Neural cell (in vitro differentiated cells): Measurements from ENCODE around the gene CACNA2D4.

ENCODE experiments used
- EP300 ChIP-seq: fragments of 450-650 bp; conservative IDR thresholded peaks from 2 replicates; pipeline ENCODE4 v1.6.1; 2014; ENCODE audit warnings: antibody characterized with exemption, mild to moderate bottlenecking, moderate library complexity; ENCODE audit not compliant: poor library complexity, severe bottlenecking
- EZH2 ChIP-seq: fragments of 200-600, 300-800 bp; shearing (Covaris generic), sonication (generic); IDR thresholded peaks from 2 replicates; pipeline ENCODE4 v1.6.1; 2014; ENCODE audit warnings: antibody characterized with exemption, low read length, borderline replicate concordance, mild to moderate bottlenecking; ENCODE audit not compliant: insufficient read depth, poor library complexity, severe bottlenecking
- MXI1 ChIP-seq: fragments of 450-650 bp; conservative IDR thresholded peaks from 2 replicates; pipeline ENCODE4 v1.6.1; 2014; ENCODE audit warnings: antibody characterized with exemption, mild to moderate bottlenecking; ENCODE audit not compliant: poor library complexity, severe bottlenecking
- POLR2AphosphoS5 ChIP-seq: IDR thresholded peaks from 2 replicates; pipeline ENCODE4 v1.6.1; 2012
- RAD21 ChIP-seq: fragments of 450-650 bp; conservative IDR thresholded peaks from 2 replicates; pipeline ENCODE4 v1.6.1; 2014; ENCODE audit warnings: antibody characterized with exemption, mild to moderate bottlenecking, moderate library complexity
- TAF1 ChIP-seq: IDR thresholded peaks from 2 replicates; pipeline ENCODE4 v1.6.1; 2012; ENCODE audit warnings: low read depth
- TF ChIP-seq, protein P1 (sequence below): fragments of 450-650 bp; IDR thresholded peaks from 2 replicates; pipeline ENCODE4 v1.5.1; 2014; ENCODE audit warnings: antibody characterized with exemption, mild to moderate bottlenecking, moderate library complexity; ENCODE audit not compliant: poor library complexity, severe bottlenecking

DNA sequence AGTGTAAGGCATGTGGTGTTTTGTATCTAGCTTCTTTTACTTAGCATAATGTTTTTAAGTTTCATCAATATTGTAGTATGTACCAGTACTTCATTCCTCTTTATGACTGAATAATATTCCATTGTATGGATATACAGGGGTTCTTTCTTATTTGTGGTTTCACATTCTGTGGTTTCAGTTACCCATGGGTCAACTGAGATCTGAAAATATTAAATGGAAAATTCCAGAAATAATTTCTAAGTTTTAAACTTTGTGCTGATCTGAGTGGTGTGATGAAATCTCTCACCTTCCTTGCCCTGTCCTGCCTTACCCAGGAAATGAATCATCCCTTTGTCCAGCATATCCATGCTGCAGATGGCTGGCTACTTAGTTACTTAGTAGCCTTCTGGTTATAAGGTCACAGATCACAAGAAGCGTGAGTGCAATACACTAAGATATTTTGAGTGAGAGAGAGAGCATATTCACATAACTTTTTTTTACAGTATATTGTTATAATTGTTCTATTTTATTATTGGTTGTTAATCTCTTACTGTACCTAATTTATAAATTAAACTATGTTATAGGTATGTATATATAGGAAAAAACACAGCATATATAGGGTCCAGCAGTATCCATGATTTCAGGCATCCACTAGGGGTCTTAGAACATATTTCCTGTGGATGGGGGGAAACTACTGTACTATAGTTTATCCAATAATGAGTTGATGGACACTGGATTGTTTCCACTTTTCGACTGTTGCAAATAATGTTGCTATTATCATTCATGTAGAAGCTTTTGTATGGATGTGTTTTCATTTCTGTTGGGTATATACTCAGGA, 157.7 kb downstream of the CACNA2D4 start:
- no peak for TF ChIP-seq POLR2AphosphoS5
- TF ChIP-seq TAF1 = no peak
- no peak for TF ChIP-seq EP300
- TF ChIP-seq, protein P1, sequence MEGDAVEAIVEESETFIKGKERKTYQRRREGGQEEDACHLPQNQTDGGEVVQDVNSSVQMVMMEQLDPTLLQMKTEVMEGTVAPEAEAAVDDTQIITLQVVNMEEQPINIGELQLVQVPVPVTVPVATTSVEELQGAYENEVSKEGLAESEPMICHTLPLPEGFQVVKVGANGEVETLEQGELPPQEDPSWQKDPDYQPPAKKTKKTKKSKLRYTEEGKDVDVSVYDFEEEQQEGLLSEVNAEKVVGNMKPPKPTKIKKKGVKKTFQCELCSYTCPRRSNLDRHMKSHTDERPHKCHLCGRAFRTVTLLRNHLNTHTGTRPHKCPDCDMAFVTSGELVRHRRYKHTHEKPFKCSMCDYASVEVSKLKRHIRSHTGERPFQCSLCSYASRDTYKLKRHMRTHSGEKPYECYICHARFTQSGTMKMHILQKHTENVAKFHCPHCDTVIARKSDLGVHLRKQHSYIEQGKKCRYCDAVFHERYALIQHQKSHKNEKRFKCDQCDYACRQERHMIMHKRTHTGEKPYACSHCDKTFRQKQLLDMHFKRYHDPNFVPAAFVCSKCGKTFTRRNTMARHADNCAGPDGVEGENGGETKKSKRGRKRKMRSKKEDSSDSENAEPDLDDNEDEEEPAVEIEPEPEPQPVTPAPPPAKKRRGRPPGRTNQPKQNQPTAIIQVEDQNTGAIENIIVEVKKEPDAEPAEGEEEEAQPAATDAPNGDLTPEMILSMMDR = no peak
- TF ChIP-seq MXI1 = no peak
- TF ChIP-seq EZH2 = no peak
- TF ChIP-seq RAD21 = no peak
